ENCODE data around the gene HVCN1.

DNA sequence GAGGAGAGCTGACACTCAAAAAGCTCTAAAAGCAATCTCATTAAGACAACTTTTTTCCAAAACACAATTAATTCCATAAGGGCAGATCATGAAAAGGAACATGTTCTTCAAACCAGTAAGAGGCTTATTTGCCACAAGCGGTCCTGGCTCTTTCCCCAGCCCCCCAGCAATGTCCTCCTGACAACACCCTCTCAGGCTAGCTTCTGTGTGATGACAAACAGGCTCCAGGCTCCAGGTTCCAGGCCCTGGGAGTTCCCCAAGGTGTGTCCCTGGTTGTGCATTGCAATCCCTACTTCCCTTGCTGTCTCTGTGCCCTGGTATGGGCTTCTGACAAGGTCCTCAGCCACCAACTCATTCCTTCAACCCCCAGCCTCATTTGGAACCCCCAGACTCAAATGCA is 8.9 kb downstream of the HVCN1 start:
- TF ChIP-seq POLR2A (IDR thresholded peaks at IDR 0.05; ENCODE audit: low read depth, low read length) (no peak), PAX5 (IDR thresholded peaks at IDR 0.05; ENCODE audit: insufficient read depth, low read length, severe bottlenecking) (no peak), SPI1 (IDR thresholded peaks at IDR 0.05; ENCODE audit: low read depth, low read length) (no peak), POLR2AphosphoS5 (IDR thresholded peaks at IDR 0.05; ENCODE audit: low read depth, low read length) (no peak)
